NCI-H2196 (cell line): ENCODE measurements around the gene DYNC2LI1.
A peak's percentile ranks its signal among the peaks of the same experiment; 100 is the strongest.
"Not testable (repeated sequence)": the region's sequence is repeated elsewhere in the genome, so short reads cannot be mapped to it uniquely, and the experiment has no call there.

Experiments
- DNase-seq: peaks from one replicate; lab custom pipeline; 2025; ENCODE audit not compliant: unreplicated experiment; lab: John Stamatoyannopoulos, UW

The DYNC2LI1 gene

DNA sequence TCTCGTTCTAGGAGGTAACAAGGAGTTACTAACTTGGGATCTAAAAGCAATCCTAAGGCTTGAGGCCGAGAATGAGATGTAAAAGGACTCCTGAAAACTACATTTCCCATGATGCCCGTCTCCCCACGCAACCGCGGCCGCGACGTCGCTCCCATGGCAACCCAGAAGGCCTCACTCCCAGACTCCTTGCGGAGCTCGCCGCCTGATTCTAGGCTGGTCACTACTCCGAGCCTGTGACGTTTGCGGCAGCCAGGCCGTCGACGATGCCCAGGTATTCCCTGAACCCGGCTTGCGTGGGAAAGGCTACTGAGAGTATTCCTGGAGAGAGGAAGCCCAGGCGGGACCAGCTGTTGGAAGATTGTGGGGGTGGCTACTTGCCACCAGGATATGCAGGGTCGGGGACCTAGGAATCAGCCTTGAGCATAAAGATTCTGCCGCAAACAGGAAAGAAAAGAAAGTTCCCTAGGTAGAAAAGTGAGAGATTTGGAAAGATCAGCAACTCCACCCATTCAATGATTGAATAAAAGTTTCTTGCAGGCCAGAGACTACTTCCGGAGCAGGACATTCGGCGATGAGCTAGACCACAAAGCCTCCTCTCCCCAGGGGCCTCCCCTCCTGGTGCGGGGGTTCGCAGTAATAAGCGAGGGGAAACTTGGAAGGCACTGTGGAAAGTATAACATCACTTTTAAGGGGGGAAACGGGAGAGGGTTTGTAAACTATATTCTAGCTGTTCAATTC, at the start of gene DYNC2LI1:
TSS of gene DYNC2LI1 (plus strand) at position 164 of the 738 bp plus-strand sequence. CDS start at position 264, 100 bp downstream.
- peak; percentile 92 for DNase-seq

DNA sequence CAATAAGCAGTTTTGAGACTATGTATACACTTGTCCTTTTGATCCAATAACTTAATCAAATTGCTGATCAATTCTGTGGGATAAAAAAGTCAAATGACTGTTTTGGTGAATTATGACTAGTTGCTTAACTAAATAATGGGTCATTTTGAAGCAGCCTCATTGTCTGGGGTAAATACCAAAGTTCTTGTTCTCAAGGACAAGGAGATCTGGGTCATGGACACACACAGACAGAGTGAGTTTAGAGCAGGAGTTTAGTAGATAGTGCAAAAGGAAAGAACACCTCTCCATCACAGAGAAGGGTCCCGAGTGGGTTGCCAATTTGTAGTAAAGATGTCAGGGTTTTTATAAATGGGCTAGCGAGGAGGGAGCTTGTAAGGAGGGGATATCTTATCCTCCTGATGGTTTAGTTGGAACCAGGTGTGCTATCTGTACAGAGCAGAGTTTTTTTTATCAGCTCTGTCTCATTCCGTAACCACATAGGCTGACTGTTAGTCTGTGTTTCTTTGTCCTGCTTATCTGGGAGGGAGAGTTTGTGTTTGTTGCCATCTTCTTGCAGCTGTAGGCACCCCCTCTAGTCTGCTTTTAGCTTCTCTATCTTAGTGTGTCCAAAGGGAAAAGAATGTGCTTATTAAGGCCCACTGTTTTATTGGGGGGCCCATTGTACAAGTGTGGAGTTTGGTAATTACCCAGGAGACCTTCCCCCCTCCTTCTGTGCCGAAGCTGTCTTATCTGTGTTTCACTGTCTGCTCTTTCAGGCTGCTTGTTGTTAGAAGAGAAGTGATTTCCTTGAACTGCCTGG, 48.9 kb upstream of the DYNC2LI1 start:
- no peak for DNase-seq

DNA sequence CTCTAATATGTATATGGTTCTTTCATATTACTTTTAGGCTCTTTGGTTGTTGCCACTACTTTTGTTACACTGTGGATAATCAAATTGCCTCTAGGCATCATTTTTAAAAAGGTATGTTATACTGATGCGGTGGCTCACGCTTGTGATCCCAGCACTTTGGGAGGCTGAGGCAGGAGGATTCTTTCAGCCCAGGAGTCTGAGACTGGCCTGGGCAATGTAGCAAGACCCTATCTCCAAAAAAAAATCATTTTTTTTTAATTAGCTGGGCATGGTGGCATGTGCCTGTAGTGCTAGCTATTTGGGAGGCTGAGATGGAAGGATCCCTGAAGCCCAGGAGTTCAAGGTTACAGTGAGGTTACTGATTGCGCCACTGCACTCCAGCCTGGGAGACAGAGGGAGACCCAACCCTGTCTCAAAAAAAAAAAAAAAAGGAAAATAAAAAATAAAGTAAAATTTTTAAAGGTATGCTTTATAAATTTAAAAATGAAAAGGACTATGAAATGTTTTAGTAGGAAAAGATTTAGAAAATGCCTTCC, 48.1 kb upstream of the DYNC2LI1 start:
- no peak for DNase-seq

DNA sequence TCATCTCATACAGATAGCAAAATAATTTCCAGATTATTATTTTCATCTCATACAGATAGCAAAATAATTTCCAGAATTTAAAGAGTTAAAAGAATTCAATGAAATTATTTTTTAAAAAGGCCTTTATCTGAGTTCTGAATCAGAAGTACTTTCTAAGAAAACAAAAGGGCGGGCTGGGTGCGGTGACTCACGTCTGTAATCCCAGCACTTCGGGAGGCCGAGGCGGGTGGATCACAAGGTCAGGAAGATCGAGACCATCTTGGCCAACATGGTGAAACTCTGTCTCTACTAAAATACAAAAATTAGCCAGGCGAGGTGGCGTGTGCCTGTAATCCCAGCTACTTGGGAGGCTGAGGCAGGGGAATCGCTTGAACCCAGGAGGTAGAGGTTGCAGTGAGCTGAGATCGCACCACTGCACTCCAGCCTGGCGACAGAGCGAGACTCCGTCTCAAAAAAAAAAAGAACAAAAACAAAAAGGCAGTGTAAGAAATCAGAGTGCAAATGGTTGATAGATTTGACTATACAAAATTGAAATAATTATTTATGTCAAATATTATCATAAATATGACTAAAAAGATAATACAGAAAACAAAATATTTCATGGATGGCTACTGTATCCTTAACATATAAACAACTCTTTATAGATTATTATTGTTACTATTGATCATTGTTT, 46.7 kb upstream of the DYNC2LI1 start:
- DNase-seq, result not testable (repeated sequence)

DNA sequence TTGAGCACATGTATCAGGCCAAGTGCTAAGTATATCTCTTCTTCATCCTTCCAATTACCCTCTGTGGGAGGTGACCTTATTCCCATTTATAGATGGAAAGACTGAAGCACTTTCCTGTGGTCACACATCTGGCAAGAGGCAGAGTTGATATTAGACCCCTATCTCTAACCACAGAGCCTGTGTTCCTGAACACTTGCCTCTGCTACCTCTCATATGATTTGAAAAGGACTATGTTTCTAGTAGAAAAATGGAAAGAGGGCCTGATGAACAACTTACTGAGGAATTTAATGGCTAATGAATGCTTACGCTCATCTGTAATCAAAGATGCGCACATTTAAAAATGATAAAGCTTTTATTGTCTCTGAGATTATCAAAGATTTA, 46.2 kb upstream of the DYNC2LI1 start:
- DNase-seq, result no peak

DNA sequence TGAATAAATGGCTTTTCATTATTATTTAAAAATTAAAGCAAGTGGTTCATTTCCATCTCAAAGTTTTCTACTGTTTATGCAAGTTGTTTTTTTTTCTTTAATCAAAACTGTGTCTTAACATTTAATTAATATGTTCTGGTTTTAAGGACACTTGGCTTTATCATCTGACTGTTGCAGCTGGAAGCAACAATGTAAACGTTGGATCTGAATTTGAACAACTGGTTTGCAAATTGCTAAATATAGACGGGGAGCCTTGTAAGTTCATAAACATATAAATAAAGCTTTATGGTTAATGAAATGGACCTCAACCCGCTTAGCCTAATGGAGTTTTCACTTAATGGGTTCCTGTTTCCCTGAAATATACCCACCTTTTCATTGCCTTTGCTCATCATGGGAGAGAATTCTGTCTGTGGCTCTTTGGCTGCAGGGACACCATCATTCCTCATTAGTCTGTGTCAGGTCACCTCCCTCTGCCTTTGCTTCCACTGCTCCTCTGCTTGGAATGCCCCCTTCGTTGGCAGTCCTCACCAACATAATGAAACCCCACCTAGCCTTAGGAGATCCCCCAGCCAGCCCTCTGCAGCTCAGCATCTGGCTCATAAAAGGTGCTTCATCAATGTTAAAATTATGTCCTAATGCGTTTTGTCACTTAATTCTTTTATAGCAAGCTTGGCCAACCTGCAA, 44.2 kb upstream of the DYNC2LI1 start:
- DNase-seq, result no peak

DNA sequence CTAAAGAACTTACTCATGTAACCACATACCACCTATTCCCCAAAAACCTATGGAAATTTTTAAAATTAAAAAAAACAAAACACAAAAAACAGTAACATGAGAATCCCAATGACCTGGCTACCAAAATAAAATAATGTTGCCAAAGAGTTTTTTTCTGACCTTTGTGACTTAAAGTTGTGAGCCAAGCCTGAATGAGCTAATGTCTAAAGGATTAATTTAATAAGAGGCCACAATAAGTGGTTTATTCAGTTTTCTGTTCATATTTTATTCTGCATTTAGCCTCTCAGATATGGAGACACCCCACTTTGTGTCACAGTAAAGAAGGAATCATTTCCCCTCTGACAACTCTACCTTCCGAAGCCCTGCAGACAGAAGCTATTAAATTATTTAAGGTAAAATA, 42.6 kb upstream of the DYNC2LI1 start:
- DNase-seq, result no peak

DNA sequence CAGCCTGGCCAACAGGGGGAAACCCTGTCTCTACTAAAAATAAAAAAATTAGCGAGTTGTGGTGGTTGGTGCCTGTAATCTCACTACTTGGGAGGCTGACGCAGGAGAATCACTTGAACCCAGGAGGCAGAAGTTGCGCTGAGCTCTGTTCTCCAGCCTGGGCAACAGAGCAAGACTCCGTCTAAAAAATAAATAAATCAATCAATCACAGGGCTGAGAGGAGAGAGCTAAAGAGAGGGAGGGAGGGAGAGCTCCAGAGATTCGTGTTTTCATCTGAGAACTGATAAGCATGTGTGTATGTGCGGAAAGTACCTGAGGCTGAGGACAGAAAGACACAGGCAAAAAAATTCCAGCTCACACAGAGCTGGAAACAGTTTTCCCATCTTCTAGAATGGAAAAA, 37.2 kb upstream of the DYNC2LI1 start:
- DNase-seq, result no peak

DNA sequence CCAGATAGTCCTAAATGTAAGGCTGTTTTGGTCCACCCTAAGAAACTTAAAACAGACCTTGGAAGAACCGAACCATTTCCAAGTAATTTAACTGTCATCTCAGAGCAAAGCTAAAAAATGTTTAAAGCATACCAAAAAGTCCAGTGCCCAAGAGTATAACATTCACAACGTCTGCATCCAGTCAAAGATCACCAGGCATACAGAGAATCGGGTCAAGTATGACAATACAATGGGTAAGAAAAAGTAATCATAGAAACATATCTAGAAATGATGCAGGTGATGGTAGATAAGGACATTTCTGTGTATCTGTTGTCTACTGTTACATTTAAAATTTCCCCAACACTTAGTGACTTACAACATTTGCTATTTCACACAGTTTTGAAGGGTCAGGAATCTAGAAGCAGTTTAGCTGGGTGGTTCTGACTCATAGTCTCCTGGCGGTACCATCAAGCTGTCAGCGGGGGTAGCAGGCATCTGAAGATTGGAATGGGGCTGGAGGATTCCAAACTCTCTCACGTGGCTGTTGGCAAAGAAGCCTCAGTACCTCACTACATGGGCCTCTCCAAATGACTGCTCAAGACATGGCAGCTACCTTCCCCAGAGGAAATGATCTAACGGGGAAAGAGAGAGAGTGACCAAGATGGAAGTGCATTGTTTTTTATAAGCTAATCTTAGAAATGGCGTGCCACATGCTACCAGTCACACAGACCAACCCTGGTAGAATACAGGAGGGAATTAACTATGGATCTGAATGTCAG, 36.6 kb upstream of the DYNC2LI1 start:
- DNase-seq, result no peak

DNA sequence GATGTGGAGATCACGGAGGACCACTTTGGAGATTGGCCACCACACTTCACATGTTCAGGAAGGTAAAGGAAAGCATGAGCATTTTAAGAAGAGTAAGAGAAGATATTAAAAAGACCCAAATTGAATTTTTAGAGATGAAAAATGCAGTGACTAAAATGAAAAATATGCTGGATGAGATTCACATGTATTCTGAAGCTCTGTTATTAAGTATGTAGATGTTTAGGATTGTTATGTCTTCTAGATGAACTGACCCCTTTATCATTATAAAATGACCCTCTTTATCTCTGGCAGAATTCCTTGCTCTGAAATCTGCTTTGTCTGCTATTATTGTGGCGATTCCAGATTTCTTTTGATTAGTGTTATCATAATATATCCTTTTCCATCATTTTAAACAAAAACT, 36.0 kb upstream of the DYNC2LI1 start:
- no peak for DNase-seq

DNA sequence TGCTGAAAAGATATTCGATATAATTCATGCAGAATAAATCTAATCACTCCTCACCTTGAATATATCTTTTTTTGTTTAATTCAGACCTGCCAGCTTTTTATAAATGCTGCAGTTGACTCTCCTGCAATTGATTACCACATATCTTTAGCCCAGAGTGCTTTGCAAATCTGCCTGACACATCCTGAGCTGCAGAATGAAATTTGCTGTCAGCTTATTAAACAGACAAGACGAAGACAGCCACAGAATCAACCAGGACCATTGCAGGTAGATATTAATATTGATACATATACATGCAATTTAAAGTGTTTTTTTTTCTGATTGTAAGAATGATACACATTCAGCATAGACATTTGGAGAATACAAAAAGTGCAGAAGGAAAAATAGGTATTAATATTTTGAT, 35.6 kb upstream of the DYNC2LI1 start:
- no peak for DNase-seq

DNA sequence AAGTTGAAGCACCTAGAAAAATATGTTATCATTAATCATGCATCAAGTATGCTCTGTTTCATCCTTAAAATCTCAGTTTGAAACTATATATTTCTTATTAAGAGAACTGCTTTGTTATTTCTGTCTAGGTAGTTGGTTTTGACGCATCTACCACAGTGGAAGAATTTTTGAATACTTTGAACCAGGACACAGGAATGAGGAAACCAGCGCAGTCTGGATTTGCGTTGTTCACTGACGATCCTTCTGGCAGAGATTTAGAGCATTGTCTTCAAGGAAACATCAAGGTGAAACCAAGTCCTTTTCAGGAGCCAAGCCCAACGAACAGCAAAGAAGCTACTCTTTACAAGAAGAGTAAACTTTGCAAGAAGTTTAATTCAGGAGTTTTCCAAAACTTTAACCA, 30.1 kb upstream of the DYNC2LI1 start:
- DNase-seq, result no peak

DNA sequence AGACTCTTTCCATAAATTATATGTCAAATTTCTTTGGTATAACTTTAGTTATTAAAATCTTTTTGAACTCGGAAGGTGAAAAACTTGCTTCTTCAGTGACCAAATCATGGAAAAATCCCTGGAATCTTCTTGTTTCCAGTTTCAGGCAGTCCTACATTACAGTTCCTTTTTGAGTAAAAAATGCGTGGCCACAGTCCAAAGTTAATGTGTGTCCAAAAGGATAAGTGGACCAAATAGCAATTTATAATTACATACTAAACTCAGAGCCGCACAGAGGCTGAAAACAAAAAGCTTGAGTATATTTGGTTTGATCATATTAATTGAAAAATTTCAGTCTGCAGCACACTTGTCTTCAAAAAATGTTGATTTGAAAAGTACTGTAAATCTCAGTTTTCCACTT, 28.4 kb upstream of the DYNC2LI1 start:
- no peak for DNase-seq

DNA sequence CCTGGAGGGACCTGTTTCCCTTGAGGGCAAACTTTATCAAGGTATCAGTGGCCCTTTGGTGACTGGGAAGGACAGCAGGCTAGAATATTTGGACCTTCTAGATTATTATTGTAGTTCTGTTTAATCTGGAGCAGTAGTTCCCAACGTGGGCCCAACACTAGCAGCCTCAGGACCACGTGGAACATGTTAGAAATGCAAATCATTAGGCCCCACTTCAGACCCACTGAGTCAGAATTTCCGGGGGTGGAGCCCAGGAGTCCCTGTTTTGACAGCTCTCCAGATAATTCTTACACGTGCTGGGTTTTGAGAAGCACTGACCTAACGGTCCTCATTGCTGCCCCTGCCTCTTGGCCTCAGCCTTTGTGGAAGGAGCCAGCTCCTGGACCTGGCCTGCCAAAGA, 25.5 kb upstream of the DYNC2LI1 start:
- DNase-seq, result no peak

DNA sequence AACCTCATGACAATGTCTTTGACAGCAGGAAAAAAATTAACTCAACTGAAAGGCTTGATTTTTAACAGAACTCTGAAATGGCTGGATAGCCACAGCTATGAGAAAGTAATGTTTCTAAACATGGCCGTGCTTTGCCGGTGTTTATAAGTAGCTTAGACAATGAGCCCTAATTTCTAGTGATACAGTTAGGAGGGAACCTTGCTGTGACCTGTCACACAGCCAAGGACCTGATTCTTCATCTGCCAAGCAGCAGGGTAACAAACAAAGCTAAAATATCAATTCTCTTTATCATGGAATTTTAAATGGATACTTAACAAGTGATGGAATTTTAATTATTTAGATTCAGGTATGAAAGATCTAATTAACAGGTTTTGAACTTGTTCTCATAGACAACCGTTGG, 24.3 kb upstream of the DYNC2LI1 start:
- DNase-seq, result no peak

DNA sequence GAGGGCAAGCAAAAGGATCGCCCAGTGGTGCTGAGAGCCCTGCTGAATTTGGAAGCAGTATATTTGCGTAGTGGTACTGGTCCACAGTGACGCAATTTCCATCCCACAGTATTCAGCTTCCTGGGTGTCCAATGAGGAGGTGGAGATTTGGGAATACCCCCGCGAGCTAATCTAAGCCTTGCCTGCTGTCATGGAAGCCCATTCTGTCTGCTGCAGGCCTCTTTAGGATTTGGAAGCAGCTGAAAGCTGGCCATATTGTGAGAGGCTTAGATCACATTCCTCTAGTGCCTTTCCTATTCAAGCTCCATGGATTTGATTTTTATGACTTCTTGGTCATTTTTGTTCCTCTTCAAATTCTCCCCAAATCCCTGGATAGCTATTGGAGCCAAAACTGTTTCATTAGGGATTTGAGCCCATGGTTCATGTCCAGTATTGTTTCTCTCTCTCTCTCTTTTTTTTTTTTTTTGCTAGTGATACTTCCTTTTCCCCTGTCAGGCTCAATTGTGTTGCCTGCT, 22.3 kb upstream of the DYNC2LI1 start:
- DNase-seq, result no peak

DNA sequence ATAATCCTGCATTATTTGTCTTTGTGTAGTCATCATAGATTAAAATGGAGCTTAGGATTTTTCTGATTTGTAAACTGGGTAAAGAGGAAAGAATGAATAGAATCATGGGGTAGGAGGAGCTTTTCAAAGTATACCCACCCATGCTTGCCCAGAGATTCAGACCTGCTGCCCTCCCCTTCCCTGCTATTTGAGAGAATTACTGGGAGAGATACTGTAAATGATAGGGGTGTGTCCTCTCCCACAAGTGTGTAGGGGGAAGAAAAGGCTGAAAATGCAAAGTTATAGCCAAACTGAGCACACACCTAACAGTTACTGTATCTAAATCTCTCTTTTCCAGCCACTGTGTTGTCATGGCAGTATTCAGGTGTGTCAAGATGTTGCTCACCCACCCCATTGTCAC, 21.5 kb upstream of the DYNC2LI1 start:
- DNase-seq, result no peak

DNA sequence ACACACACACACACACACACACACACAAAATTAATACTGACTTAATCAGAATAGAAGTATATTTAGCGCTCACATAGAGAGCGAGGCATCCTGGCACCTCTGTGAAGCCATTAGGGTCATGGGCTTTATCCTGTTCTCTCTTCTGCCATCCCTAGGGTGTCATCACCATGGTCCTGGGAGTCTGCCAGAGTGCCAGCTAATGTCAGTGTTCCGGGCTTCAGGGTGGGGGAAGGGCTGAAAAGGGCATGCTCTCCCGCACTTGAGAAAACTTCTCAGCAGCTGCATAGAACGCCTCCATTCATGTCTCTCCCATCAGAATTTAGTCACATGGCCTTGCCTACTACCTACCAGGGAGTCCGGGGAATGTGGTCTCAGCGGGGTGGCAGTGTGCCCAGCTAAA, 19.7 kb upstream of the DYNC2LI1 start:
- no peak for DNase-seq

DNA sequence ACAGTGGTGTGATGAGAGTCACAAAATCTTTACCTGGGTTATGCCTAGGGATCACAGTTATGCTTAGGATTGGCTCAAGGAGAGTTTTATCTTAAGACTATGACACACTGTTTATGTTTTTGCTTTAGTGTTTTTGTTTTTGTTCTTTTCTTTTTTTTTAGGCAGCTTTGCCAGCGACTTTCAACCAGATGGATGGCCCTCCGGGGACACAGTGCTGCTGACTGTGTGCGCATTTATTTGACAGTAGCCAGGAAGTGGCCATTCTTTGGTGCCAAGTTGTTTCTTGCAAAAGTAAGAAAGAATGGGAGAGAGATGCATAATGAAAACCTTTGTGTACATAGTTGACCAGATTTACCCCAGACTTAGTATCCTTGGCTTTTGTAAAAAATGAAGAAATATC, 15.1 kb upstream of the DYNC2LI1 start:
- no peak for DNase-seq

DNA sequence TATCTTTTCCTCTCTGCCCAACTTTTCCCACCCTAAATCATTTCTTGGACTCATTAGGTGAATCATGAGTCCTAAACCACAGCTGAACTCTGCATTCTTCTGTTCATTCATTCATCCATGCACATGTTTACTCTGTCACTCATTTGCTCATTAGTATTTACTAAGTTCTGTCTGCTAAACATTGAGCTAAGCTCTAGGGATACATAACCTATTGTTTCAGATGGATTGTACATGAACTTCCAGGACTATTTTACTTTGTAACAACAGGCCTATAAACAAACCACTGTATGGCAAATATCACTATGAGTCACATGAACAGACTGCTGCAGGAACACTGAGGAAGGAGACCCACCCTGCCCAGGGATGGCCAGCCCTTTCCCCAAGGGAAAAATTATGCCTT, 14.6 kb upstream of the DYNC2LI1 start:
- DNase-seq, result no peak
